Testis (tissue), 2 donors: Measurements from ENCODE around the gene PER2.

ENCODE experiments used
- CTCF ChIP-seq, 3 experiments: fragments of 450-650 bp in 2 of 3; fragments of 200-600 bp in 1 of 3; sonication (generic) in 1 of 3; IDR thresholded peaks; one replicate each; pipeline ENCODE4 v1.5.1; 2016 to 2019; ENCODE audit warnings: antibody characterized with exemption in 3 of 3, mild to moderate bottlenecking in 2 of 3, moderate library complexity in 1 of 3
- POLR2A ChIP-seq: fragments of 450-650 bp; IDR thresholded peaks from one replicate; pipeline ENCODE4 v1.6.1; 2017; ENCODE audit warnings: antibody characterized with exemption, mild to moderate bottlenecking, moderate library complexity

GRCh38 chr2:238296638-238297457, 8.4 kb upstream of the PER2 start:
- TF ChIP-seq CTCF (IDR thresholded peaks at IDR 0.05) = no peak
- TF ChIP-seq POLR2A = no peak
